ENCODE data around the gene OR2AK2.

OR2AK2 gene

DNA sequence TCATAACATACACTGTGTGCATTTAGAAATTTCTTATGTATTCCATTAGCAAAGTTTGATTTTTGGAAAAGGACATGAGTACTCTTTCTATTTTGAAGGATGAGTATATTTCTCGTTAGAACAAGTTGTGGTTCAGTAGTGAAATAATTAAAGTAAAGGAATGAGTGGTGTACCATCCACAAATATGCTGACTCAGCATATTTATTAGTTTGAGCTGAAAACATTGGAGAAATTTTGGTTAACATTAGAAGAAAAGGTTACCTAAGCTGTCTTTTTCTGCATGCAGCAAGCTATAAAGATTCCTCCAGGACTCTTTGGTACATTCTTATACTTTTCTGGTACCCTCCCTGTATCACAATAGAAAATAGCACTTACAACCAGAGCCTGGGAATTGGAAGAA lies 42.7 kb downstream of the OR2AK2 start:
- TF ChIP-seq, protein P1, sequence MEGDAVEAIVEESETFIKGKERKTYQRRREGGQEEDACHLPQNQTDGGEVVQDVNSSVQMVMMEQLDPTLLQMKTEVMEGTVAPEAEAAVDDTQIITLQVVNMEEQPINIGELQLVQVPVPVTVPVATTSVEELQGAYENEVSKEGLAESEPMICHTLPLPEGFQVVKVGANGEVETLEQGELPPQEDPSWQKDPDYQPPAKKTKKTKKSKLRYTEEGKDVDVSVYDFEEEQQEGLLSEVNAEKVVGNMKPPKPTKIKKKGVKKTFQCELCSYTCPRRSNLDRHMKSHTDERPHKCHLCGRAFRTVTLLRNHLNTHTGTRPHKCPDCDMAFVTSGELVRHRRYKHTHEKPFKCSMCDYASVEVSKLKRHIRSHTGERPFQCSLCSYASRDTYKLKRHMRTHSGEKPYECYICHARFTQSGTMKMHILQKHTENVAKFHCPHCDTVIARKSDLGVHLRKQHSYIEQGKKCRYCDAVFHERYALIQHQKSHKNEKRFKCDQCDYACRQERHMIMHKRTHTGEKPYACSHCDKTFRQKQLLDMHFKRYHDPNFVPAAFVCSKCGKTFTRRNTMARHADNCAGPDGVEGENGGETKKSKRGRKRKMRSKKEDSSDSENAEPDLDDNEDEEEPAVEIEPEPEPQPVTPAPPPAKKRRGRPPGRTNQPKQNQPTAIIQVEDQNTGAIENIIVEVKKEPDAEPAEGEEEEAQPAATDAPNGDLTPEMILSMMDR (IDR thresholded peaks at IDR 0.05), result no peak
- Mint-ChIP-seq H3K27me3 (ENCODE audit: low read depth, poor library complexity) (no peaks in the 10 kb centered on the region), H3K4me3 (no peak overlapping the region), H3K27ac (no peak overlapping the region), H3K4me1 (no peaks in the 10 kb centered on the region), H3K36me3 (ENCODE audit: low read depth) (no peaks in the 10 kb centered on the region), H3K9me3 (peaks cover 90% of the 10 kb centered on the region)
- DNase-seq, result no peak

GRCh38 chr1:248009681-248010080 lies 44.6 kb downstream of the OR2AK2 start:
- Mint-ChIP-seq H3K9me3 (peaks cover 86% of the 10 kb centered on the region), H3K36me3 (ENCODE audit: low read depth) (no peaks in the 10 kb centered on the region)
- DNase-seq, result no peak

GRCh38 chr1:248013229-248013710 lies 48.2 kb downstream of the OR2AK2 start, which contains the start of gene OR2L5:
OR2L5 (plus strand) TSS chr1:248013660; CDS start chr1:248021948, 8,288 bp downstream.
- Mint-ChIP-seq H3K9me3 (peaks cover 78% of the 10 kb centered on the region), H3K27ac (no peak within 1 kb of the TSS), H3K4me1 (no peaks in the 10 kb centered on the region), H3K27me3 (ENCODE audit: low read depth, poor library complexity) (no peaks in the 10 kb centered on the region), H3K36me3 (ENCODE audit: low read depth) (no peaks in the 10 kb centered on the region), H3K4me3 (no peak within 1 kb of the TSS)
- DNase-seq, result no peak
- TF ChIP-seq, protein P1 (IDR thresholded peaks at IDR 0.05), result no peak

More at GRCh38 chr1:248009681-248010080, 44.6 kb downstream of the OR2AK2 start:
- Mint-ChIP-seq H3K4me3 (no peak overlapping the region), H3K27me3 (ENCODE audit: low read depth, poor library complexity) (no peaks in the 10 kb centered on the region), H3K4me1 (no peaks in the 10 kb centered on the region), H3K27ac (no peak overlapping the region)
- TF ChIP-seq, protein P1 (IDR thresholded peaks at IDR 0.05), result no peak

GRCh38 chr1:248015803-248016202 lies 50.8 kb downstream of the OR2AK2 start:
- Mint-ChIP-seq H3K36me3 (ENCODE audit: low read depth) (no peaks in the 10 kb centered on the region), H3K27me3 (ENCODE audit: low read depth, poor library complexity) (no peaks in the 10 kb centered on the region), H3K27ac (no peak overlapping the region), H3K9me3 (peaks cover 71% of the 10 kb centered on the region), H3K4me3 (no peak overlapping the region), H3K4me1 (no peaks in the 10 kb centered on the region)
- DNase-seq, result no peak
- TF ChIP-seq, protein P1 (IDR thresholded peaks at IDR 0.05), result no peak
